HG03060 (cell line): ENCODE measurements around the gene PLIN3.
"Not testable (repeated sequence)": the region's sequence is repeated elsewhere in the genome, so short reads cannot be mapped to it uniquely, and the experiment has no call there.

Experiments used
- ATAC-seq: cut with Tn5 transposase; IDR thresholded peaks from one replicate; pipeline ENCODE4 v1.9.1; 2021; ENCODE audit warnings: low read depth, moderate number of reproducible peaks; ENCODE audit not compliant: unreplicated experiment

The PLIN3 gene

GRCh38 chr19:4851551-4852290, 15.7 kb downstream of the PLIN3 start:
- ATAC-seq, result no peak

GRCh38 chr19:4849019-4849418, 18.4 kb downstream of the PLIN3 start:
- ATAC-seq, result no peak

GRCh38 chr19:4847190-4847973, 20.1 kb downstream of the PLIN3 start:
- no peak for ATAC-seq

GRCh38 chr19:4845975-4846374, 21.5 kb downstream of the PLIN3 start:
- not testable (repeated sequence) for ATAC-seq

- ATAC-seq, result no peak
Observed at GRCh38 chr19:4844348-4845179, 22.9 kb downstream of the PLIN3 start.

GRCh38 chr19:4843647-4843965, 23.9 kb downstream of the PLIN3 start:
- no peak for ATAC-seq

- no peak for ATAC-seq
Observed at GRCh38 chr19:4839192-4839591, 28.3 kb downstream of the PLIN3 start.

GRCh38 chr19:4832776-4833175, 34.7 kb downstream of the PLIN3 start:
- ATAC-seq, result no peak

GRCh38 chr19:4831979-4832340, 35.5 kb downstream of the PLIN3 start:
- not testable (repeated sequence) for ATAC-seq

GRCh38 chr19:4831304-4831978, 36.0 kb downstream of the PLIN3 start, which contains the start of gene TICAM1:
TSS of gene TICAM1 (minus strand) at chr19:4831712. CDS start at chr19:4818377, 13,335 bp downstream.
- no peak for ATAC-seq

- no peak for ATAC-seq
Observed at GRCh38 chr19:4830768-4831265, 36.6 kb downstream of the PLIN3 start.

- ATAC-seq, result no peak
Observed at GRCh38 chr19:4830332-4830731, 37.1 kb downstream of the PLIN3 start.

- ATAC-seq, result no peak
Observed at GRCh38 chr19:4829001-4829712, 38.3 kb downstream of the PLIN3 start.

- no peak for ATAC-seq
Observed at GRCh38 chr19:4823577-4823976, 43.9 kb downstream of the PLIN3 start.

GRCh38 chr19:4822354-4822753, 45.1 kb downstream of the PLIN3 start:
- not testable (repeated sequence) for ATAC-seq

GRCh38 chr19:4821265-4821664, 46.2 kb downstream of the PLIN3 start:
- no peak for ATAC-seq

- ATAC-seq, result no peak
Observed at GRCh38 chr19:4817467-4818277, 49.8 kb downstream of the PLIN3 start.

GRCh38 chr19:4816950-4817278, 50.6 kb downstream of the PLIN3 start:
- ATAC-seq, result no peak
